Hematopoietic multipotent progenitor cell treated with erythropoietin and hydrocortisone succinate and interleukin-3 and kit ligand, for 6 days (in vitro differentiated cells): Measurements from ENCODE around the gene PIGW.

Experiments used
- DNase-seq: peaks from one replicate; pipeline ENCODE4 v3.0.0-alpha.2; 2015

The PIGW gene

DNA sequence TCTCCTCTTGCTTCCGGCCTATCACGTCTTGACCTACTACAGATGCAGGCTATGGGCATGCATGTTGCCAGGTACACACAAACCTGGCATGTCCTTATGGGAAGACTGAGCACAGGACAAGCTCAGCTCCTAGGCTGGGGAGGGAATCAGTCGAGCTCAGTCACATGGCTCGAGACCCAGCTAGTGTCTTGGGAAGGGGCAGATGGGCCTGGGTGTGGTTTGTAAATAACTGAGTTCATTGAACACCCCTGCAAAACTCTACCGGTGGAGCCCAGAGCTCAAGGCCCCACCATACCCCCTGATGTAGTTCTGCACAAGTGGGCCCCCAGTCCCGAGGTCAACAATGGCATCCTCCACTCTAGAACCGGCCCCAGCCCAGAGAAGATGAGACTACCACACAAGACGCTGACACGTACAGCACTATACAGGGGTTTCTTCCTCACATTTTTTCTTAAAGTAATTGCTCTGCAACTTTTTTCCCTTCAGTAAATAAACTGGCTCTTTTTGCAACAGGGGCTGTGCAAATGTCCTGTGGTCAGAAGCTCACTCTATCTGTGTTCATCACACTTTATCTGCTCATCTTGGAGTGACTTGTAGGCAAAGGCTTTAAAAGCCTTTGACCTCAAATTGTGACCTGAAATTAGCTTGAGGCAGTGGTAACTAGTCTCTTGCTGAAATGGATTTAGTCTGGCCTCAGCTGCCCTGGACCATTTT is 25.4 kb upstream of the PIGW start:
- no peak for DNase-seq

DNA sequence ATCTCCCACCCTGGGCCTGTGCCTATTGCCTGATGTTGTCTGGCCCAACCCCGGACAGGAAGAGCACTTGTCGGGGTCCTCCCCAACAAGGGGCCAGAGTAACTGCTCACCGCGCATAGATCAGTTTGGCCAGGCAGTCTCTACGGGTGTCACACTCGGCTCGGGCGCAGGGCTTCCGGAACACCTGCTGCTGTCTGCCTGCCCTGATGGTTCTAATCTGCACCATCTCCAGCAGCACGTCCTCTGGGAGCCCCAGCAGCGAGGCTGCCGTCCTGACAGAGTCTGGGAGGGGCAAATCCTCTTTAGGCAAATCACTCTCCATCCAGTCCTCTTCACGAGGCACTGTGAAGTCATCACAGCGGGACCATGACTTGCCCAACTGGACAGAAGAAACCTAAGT is 24.2 kb upstream of the PIGW start:
- DNase-seq, result no peak

DNA sequence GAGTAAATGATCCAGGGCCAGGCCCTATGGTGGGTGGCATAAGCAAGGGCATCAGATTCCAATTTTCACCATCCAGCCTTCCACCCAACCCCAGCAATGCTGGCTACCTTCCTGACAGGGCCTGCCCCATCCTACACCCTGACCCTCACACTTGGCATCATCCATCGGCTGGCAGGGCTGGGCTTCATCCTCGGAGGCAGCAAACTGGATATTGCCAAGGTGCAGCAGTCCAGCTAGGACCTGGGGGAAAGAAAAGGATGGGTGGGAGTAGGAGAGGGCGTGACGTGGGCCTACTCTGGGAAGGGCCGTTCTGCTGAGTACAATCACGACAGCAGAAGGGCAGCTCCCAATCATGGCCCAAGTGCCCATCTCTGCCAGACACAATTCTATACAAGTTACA is 23.6 kb upstream of the PIGW start:
- no peak for DNase-seq

DNA sequence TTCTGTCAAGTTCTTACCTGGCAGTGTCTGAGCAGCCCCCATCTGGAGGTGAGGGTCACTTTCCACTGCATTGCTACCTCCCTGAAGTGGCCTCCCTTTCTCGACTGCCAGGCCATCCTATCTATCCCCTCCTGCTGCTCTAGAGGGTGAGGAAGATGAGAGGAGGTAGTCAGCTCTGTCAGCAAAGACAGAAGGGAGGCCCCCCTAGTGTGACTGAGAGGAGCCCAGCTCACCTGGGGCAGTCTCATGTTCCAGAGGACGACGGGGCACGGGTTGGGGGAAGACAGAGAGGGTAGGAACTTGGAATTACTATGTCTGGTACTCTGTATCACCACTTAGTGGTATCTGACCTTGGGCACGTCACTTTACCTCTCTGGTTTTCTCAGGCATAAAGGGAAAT is 22.1 kb upstream of the PIGW start:
- no peak for DNase-seq

DNA sequence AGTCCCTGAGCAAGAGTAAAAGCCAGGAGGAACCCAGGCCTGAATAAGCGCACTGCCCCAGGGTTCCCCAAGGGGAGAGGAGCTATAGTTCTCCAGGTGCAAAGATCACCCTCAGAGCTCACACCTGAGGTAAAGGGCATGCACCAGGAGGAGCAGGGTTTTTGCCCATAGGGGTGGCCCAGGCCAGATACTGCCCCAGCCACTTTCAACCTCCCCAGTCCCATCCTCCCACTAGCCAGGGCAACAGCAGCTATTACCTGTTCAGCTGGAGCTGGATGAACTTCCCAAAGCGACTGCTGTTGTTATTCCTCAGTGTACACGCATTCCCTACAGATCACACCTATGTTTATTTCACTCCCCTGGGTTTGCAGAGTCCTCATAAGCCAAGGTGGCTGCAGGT is 19.9 kb upstream of the PIGW start:
- DNase-seq, result no peak

DNA sequence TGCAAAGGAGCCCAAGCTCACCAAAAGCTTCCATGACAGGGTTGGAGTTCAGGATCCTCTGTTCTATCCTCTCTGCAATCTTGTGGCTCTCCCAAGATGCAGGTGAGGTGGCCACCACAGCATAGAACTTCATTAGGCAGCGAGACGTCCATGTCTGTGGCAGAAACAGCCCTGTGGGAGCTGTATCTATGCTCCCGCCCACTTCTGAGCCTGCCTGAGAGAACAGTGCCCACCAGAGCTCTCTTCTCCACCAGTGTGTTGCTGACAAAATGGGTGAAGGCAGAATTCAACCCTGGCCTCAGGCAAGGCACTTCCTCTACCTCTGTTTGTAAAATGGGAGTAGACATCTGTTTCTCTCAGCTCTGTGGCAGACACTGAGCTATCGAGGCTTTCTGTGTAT is 18.9 kb upstream of the PIGW start:
- DNase-seq, result no peak

DNA sequence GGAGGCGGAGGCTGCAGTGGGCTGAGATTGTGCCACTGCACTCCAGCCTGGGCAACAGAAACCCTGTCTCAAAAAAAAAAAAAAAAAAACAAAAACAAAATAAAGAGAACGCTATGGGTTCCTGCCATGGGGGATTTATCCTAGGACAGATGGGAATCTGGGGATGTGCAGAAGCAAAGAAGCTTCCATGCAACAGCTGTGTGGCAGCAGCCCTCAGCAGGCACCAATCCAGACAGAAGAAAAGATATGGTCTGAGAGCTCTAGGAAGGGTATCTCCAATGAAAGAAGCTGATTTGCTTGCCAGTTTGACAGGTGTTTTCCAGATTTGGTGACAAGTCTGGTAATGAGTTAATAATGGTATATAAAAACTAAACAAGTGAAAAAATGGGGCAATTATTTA is 11.7 kb upstream of the PIGW start:
- no peak for DNase-seq

DNA sequence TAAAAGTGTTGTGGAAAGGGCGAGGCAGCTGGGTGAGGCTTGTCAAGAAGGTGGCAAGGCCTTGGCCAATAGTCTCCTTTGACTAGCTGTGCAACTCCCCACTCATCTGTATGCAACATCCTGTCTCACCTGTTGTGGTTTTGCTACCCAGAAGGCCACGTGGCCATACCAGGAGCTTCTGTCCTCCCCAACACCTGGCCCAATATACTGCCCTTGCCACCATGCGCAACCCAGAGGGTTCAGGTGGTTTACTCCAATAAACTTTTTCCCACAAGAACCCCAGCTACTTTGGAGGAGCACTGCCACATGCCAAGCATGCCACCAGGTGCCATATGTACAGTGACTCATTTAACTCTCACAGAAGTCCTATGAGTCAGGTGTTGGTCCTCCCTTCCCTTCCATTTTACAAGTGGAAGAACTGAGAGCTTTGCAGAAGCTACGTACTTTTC is 10.3 kb upstream of the PIGW start:
- no peak for DNase-seq

DNA sequence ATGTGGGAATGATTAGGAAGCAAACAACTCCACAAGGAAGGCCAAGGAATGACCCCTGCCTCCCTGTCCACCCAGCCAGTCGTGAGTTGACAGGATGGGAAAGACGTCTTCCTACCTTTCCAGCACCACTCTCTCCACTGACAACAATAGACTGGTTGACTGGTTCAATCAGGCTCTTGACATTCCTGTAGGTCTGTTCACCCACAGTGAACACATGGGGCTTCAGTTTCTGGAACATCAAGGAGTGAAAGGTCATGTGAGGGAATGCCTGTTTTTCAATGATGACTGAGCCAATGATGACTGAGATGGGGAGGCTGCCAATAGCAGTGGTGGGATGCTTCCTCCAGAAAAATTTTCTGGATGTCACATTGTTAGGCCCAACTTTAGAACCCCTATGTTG is 9.7 kb upstream of the PIGW start:
- no peak for DNase-seq

DNA sequence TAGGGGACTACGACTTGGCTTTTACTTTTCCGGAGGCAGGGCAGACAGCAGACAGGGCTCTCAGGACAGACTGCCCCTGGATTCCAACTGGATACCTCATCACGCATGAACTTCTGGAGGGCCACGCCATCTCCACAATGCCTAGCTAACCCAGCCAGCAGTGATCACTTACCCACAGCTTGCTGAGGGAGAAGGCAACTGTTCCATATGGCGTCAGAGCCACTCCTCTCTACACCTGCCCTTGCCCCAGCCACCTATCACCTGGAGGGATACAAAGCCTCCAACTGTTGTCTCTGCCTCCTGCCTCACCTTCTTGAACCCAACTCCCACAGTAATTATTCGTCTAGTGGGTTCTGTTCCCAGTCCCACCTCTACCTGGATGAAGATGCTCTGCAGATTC is 8.9 kb upstream of the PIGW start:
- DNase-seq, result no peak

DNA sequence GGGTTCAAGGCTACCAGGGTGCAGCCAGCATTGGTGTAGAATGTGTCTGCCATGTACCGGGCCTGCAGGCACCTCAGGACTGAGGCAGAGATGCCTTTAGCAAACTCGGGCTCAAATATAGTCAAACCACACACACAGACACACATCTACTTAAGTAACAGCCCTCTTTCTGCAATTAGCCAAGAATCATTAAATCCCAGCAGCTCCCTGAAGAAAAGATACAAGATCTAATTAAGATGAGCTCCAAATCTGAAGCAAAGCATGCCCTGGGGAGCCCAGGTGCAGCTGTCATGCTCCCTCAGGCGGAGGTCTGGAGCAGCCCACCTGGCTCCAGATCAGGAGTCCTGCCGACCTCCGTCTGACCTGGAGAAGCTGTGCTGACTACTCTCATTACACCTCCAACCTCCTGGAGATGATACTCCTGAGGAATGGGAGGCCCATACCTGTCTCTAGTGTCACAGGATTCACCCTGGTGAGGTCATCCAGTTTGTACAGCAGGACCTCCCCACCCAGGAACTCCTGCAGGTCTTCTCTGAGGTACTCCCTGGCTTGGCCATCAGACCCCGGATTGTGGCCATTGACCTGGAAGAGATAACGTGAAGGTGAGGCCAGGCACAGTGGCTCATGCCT is 7.1 kb upstream of the PIGW start:
- DNase-seq, result no peak

DNA sequence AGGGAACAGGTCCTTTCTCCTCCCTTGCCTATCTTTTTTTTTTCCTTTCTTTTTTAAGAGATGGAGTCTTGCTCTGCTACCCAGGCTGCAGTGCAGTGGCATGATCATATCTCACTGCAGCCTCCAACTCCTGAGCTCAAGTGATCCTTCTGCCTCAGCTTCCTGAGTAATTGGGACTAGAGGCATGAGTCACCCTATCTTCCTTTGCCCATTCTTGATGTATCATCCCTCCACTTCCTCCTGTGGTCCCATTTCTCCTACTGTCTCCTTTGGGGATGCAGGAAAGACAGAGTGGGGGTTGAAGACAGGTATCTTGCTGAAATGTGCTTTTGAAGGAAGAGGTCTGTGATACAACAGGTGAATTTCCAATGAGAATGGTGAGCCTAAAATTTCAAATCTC is 5.7 kb upstream of the PIGW start:
- DNase-seq, result no peak

DNA sequence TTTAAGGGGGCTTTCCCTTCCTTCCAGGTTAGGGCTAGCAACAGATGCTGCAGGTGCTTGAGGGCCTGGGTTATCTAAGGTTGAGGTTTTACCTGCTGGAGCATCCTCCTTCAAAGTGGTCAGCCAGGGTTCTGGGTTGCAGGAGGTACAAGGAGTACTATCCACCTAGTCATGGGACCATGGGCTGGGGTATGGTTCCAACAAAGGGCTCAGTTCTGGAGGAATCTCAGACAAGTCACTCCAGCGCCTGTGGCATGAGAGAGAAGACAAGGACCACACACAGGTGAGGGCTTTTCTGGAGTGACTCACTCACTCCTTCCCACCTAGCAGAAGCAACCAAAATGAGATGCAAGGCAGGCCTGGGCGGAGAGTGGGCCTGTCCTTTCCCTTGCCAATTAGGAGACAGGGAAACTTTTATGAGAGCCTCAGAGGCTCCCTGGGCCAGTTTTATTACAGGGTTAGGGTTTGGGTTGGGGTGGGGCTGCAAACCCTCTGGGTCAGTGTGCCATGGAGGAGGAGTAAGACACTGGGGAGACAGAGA is 2.3 kb upstream of the PIGW start:
- DNase-seq, result no peak

DNA sequence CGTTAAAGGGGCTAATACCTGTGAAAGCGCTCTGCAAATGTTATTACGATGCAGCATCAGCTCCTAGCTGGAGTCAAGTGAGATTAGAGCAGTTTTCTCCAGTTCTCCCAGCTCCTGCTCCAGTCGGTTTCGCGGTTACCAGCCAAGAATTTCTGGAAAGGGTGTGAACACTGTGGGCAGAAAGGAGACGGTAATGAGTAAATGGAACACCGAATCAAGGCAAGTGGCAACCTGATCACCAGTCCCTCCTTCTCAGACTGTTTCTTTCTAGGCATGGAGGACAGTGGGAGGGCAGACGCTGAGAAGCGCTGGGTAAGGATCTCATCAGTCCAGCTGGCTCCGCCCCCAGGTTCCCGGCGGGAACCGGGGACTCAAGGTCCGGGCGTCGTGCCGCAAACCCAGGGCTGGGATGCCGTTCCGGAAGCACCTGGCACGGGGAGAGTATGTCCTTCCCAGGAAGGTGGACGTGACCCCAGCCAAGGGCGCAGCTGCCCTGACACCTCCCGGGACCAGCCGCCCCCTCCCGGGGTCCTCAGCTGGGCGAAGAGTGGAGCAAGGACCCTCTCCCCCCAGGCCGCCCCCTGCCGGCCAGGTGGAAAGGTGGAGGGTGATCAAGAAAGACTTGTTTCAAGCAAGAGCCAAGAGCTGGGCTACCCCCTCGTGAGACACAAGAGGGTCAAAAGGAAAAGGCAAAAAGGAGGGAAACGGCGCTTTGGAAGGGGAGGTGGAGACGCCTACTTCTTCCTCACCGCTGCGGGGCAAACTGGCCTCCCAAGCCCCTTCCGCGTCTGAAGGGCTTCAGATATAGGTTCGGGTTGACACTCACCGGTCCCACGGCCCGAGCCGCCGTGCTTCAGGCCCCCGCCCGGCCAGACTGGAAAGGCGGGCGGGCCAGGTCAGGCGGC is 600 bp upstream of the PIGW start:
- DNase-seq, result peak; percentile 84

DNA sequence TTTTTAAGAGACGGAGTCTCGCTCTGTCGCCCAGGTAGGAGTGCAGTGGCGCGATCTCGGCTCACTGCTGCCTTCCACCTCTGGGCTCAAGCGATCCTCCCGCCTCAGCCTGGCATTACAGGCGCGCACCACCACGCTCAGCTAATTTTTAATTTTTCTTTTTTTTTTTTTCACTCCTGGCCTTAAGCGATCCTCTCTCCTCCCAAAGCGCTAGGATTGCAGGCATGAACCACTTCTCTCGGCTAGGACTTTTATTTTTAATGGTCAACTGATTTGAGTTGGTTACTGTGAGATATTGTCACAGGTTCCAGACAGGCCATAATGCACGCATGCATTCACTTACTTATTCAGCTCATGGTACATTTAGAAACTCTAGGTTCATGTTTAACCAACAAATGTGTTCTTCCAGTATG is 888 bp downstream of the PIGW start:
- peak; percentile 26 for DNase-seq

DNA sequence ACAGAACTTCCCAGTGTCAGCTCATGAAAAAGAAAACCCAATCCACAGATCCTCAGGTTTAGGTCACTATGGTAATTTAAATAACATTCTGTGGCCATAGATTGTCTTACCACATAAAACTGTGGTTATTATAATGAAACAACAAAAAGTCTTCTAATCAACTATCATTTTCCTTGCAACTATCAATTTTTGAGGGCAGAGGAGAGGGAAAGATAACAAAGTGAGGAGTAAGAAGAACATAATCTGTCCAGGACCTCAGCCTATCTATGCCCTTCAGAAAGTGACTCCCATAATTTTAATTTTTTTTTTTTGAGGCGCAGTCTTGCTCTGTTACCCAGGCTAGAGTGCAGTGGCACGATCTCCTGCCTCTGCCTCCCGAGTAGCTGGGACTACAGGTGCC is 5.9 kb downstream of the PIGW start:
- peak; percentile 90 for DNase-seq

DNA sequence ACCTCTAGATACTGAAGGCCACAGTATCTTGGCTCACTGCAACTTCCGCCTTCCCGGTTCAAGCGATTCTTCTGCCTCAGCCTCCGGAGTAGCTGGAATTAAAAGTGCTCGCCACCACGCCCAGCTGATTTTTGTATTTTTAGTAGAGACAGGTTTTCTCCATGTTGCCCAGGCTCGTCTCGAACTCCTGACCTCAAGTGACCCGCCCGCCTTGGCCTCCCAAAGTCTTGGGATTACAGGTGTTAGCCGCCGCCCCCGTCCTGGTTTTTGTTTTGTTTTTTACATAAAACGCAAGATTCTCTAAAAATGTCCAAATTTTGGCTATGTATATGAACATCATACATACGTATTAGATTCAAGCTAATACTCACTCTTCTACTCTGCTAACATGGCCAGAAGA is 8.0 kb downstream of the PIGW start:
- DNase-seq, result no peak

DNA sequence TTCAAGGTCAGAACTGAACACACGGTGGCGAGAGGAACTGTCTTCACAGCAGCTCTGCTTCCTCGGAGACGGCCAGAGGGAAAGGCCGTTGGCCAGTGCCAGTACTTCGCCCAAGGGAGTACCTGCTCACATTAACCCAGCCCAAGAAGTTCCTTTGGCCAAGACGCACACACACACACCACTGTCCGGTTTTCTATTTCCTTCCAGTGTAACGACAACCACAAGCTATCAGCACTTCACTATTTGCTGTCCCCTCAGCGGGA is 9.2 kb downstream of the PIGW start:
- peak; percentile 83 for DNase-seq

DNA sequence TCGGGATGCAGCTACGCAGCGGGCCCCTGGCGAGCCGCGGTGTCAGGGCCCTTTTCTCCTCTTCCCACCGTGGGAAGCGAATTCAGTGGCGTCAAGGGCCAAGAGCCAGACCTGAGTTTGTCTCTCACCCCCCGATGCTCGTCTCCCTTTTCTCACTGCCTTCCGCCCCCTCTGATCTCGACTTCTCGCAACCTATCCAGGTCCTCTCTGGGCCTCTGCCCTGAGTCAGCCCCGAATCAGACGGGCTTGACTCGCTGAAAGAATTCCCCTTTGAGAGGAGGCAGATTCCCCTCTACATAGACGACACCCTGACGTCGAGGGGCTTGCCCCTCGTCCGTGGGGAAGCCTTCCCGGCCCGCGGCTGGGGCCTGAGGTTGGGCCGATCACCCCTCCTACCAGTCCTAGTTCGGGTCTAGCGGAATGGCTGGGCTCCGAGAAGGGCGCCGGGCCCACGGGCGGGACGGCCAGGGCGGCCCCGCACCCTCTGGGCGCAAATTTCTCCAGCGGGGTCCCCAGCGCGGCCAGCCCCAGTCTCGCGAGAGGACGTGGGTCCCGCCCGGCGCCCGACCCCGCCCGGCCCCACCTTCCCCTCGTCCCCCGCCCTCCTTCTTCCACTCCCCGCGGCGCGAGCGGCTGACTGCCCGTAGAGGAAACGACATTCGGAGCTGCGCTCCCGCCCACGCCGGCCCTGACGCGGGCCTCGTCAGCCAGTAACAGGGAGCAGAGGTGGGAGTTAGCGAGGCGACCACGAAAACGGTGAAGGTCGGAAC is 9.7 kb downstream of the PIGW start, which contains the start of gene GGNBP2:
Gene GGNBP2, plus strand, starts transcription at position 613 of the 770 bp plus-strand sequence. CDS start 806 bp downstream, outside the sequence.
- peak; percentile 96 for DNase-seq

DNA sequence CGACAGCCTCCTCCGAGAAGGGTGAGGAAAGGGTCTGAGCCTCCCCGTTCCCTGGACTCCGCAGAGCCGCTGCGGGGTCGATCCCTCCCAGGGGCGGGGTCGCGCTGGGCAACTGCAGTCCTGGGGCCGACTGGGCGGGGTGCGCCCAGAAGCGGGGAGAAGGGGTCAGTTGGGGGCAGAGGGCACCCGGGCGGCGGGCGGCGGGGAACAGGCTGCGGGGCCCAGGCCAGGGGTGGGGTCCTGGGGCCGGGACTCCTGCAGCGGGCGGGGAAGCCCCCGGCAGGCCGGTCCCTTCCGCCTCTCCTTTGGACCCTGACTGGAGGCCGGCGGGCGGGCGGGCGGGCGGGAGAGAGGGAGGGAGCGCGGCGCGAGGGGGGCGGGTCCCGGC is 10.3 kb downstream of the PIGW start:
- no peak for DNase-seq

DNA sequence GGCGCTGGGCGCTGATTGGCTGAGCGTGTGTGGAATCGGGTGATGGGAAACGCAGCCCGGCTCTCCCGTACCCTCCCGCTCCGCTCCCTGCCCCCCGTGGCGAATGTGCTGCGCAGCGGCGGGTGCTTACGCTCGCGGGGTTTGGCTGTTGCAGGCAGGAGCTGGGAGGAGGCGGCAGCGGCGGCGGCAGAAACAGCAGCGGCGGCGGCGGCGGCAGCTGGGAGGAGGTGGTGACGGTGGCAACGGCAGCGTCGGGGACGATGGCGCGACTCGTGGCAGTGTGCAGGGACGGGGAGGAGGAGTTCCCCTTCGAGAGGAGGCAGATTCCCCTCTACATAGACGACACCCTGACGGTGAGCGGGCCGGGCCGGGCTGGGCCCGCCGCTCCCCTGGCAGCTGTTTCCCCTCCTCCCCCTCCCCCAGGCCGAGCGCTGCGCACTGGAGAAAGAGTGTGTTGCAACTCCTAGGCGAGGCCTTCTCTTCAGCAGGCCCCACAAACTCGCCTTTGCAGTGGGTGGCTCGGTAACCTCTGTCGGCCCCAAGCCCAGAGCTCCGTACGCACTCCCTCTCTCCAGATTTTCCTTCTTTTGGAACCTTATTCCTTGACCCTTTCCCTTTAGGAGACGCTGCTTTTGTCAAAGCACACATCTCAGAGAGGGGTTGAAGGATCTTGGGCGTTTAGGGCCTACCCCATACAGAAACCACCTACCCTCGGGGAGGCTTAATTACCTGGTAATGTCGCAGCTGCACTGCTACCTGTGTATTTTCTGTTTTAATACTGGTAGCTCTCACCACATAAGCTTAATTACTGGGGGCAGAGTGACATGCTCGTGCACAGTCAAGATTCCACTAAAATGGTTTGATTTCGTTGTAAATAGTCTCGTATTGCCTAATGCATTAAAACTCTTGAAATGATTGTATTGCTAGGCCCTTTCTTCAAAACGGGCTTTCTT is 11.0 kb downstream of the PIGW start:
- DNase-seq, result peak; percentile 96
